Kasumi-1 (cell line): ENCODE measurements around the gene PADI1.

Experiments
- DNase-seq, 2 experiments: peaks; one replicate each; lab custom pipeline; 2025; lab: John Stamatoyannopoulos, UW

Gene PADI1

GRCh38 chr1:17204546-17205440, at the start of gene PADI1:
Gene PADI1, plus strand, starts transcription at chr1:17205128. Its CDS starts 90 bp downstream, at chr1:17205218.
- no peak for DNase-seq

GRCh38 chr1:17155257-17155920, 49.5 kb upstream of the PADI1 start:
- DNase-seq = no peak

GRCh38 chr1:17156108-17156507, 48.8 kb upstream of the PADI1 start:
- no peak for DNase-seq

- no peak for DNase-seq
These were observed 46.0 kb upstream of the PADI1 start for GRCh38 chr1:17158961-17159360.

GRCh38 chr1:17161137-17161740, 43.7 kb upstream of the PADI1 start:
- peak; percentile 11 to 18 for DNase-seq

- DNase-seq = no peak
These were observed 42.8 kb upstream of the PADI1 start for GRCh38 chr1:17161926-17162800.

- no peak for DNase-seq
These were observed 42.0 kb upstream of the PADI1 start for GRCh38 chr1:17162941-17163340.

- no peak for DNase-seq
These were observed 41.6 kb upstream of the PADI1 start for GRCh38 chr1:17163371-17163770.

GRCh38 chr1:17163789-17164666, 40.9 kb upstream of the PADI1 start:
- DNase-seq = no peak

- no peak for DNase-seq
These were observed 39.1 kb upstream of the PADI1 start for GRCh38 chr1:17165823-17166222.

GRCh38 chr1:17167041-17167785, 37.7 kb upstream of the PADI1 start:
- DNase-seq = no peak

GRCh38 chr1:17167786-17168090, 37.2 kb upstream of the PADI1 start:
- DNase-seq = no peak

- DNase-seq = no peak
These were observed 36.6 kb upstream of the PADI1 start for GRCh38 chr1:17168091-17168876.

- no peak for DNase-seq
These were observed 34.4 kb upstream of the PADI1 start for GRCh38 chr1:17170571-17170970.

GRCh38 chr1:17173217-17173616, 31.7 kb upstream of the PADI1 start:
- no peak for DNase-seq

GRCh38 chr1:17176306-17177061, 28.4 kb upstream of the PADI1 start:
- no peak for DNase-seq

- DNase-seq = no peak
These were observed 27.3 kb upstream of the PADI1 start for GRCh38 chr1:17177651-17178050.

GRCh38 chr1:17181781-17182464, 23.0 kb upstream of the PADI1 start:
- peak; percentile 92 to 95 for DNase-seq
